ENCODE data around the gene TMPRSS9.

TMPRSS9 gene

GRCh38 chr19:2336528-2337328 is 23.3 kb upstream of the TMPRSS9 start:
- H3K9me3 ChIP-seq (ENCODE audit: control insufficient read depth, low read length), result no peaks in the 10 kb centered on the region
- no peak overlapping the region for H3K27ac ChIP-seq

DNA sequence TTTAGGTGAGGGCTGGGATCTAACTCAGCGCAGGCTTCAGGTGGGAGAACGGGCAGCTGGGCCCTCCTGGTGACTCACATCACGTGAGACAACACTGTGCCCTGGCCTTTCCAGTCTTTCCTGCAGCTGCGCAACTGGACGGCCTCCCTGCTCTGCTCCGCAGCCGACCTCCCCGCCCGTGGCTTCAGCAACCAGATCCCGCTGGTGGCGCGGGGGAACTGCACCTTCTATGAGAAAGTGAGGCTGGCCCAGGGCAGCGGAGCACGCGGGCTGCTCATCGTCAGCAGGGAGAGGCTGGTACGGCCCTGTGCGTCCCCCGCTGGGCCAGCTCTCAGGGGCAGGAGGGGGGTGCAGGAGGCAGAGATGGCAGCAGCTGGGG is 22.7 kb upstream of the TMPRSS9 start:
- no peak overlapping the region for H2AFZ ChIP-seq
- H3K27me3 ChIP-seq (ENCODE audit: control insufficient read depth, insufficient read depth, low read length), result no peaks in the 10 kb centered on the region
- no peak overlapping the region for H3K4me2 ChIP-seq (ENCODE audit: low read length)
- H3K36me3 ChIP-seq (ENCODE audit: control insufficient read depth, insufficient read depth, low read length), result no peaks in the 10 kb centered on the region
- H3K9me3 ChIP-seq (ENCODE audit: control insufficient read depth, low read length), result no peaks in the 10 kb centered on the region
- no peak overlapping the region for H3K27ac ChIP-seq
- H3K79me2 ChIP-seq, result peaks cover 20% of the 10 kb centered on the region
- TF ChIP-seq, protein P1, sequence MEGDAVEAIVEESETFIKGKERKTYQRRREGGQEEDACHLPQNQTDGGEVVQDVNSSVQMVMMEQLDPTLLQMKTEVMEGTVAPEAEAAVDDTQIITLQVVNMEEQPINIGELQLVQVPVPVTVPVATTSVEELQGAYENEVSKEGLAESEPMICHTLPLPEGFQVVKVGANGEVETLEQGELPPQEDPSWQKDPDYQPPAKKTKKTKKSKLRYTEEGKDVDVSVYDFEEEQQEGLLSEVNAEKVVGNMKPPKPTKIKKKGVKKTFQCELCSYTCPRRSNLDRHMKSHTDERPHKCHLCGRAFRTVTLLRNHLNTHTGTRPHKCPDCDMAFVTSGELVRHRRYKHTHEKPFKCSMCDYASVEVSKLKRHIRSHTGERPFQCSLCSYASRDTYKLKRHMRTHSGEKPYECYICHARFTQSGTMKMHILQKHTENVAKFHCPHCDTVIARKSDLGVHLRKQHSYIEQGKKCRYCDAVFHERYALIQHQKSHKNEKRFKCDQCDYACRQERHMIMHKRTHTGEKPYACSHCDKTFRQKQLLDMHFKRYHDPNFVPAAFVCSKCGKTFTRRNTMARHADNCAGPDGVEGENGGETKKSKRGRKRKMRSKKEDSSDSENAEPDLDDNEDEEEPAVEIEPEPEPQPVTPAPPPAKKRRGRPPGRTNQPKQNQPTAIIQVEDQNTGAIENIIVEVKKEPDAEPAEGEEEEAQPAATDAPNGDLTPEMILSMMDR (IDR thresholded peaks at IDR 0.05), result no peak
- no peak overlapping the region for H3K9ac ChIP-seq
- H3K4me1 ChIP-seq, result peaks cover 12% of the 10 kb centered on the region
- no peak overlapping the region for H3K4me3 ChIP-seq (ENCODE audit: low read depth, low read length)

More at GRCh38 chr19:2336528-2337328, 23.3 kb upstream of the TMPRSS9 start:
- Histone ChIP-seq H3K4me3 (ENCODE audit: low read depth, low read length) (no peak overlapping the region), H3K27me3 (ENCODE audit: control insufficient read depth, insufficient read depth, low read length) (no peaks in the 10 kb centered on the region), H3K4me2 (ENCODE audit: low read length) (no peak overlapping the region), H3K79me2 (peaks cover 24% of the 10 kb centered on the region), H3K36me3 (ENCODE audit: control insufficient read depth, insufficient read depth, low read length) (no peaks in the 10 kb centered on the region), H2AFZ (no peak overlapping the region), H3K9ac (no peak overlapping the region), H3K4me1 (peaks cover 18% of the 10 kb centered on the region)
- TF ChIP-seq, protein P1 (IDR thresholded peaks at IDR 0.05), result no peak

DNA sequence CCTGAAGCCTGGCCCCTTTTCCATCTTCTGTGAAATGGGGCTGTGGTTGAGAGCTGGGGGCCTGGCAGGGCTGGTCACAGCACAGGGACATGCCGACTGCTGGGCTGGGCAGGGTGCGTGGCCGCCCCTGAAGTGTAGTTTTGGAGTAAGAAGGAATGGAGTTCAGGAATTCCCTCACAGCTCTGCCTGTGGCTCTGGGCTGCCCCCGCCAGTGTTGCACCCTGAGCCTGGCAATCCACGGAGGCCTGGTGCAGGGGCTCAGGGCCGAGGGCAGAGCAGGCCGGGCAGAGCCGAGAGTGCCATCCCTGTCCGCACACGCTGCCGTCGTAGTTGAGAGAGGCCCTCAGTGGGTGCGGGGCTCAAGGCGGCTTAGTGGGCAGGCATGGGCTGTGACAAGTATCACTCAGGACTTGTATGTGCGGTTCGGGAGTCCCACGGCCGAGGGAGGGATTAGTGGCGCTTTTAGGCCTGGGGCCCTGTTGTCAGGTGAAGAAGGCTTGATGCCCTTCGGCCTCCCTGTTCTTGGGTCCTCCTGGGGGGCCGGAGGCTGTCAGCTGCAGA is 21.9 kb upstream of the TMPRSS9 start:
- no peaks in the 10 kb centered on the region for H3K27me3 ChIP-seq (ENCODE audit: control insufficient read depth, insufficient read depth, low read length)
- H3K79me2 ChIP-seq, result peaks cover 19% of the 10 kb centered on the region
- H3K27ac ChIP-seq, result no peak overlapping the region
- peaks cover 8% of the 10 kb centered on the region for H3K4me1 ChIP-seq
- H3K4me3 ChIP-seq (ENCODE audit: low read depth, low read length), result no peak overlapping the region
- no peak overlapping the region for H3K9ac ChIP-seq
- H3K9me3 ChIP-seq (ENCODE audit: control insufficient read depth, low read length), result no peaks in the 10 kb centered on the region
- TF ChIP-seq, protein P1 (IDR thresholded peaks at IDR 0.05), result no peak
- H3K4me2 ChIP-seq (ENCODE audit: low read length), result no peak overlapping the region
- H3K36me3 ChIP-seq (ENCODE audit: control insufficient read depth, insufficient read depth, low read length), result no peaks in the 10 kb centered on the region
- no peak overlapping the region for H2AFZ ChIP-seq

GRCh38 chr19:2338751-2339643 is 21.1 kb upstream of the TMPRSS9 start:
- Histone ChIP-seq H3K9ac (no peak overlapping the region), H3K27me3 (ENCODE audit: control insufficient read depth, insufficient read depth, low read length) (no peaks in the 10 kb centered on the region)

More at GRCh38 chr19:2338751-2339643, 21.1 kb upstream of the TMPRSS9 start:
- Histone ChIP-seq H3K9me3 (ENCODE audit: control insufficient read depth, low read length) (no peaks in the 10 kb centered on the region), H3K36me3 (ENCODE audit: control insufficient read depth, insufficient read depth, low read length) (no peaks in the 10 kb centered on the region), H3K4me2 (ENCODE audit: low read length) (no peak overlapping the region), H3K79me2 (peaks cover 15% of the 10 kb centered on the region), H3K4me3 (ENCODE audit: low read depth, low read length) (no peak overlapping the region), H3K27ac (no peak overlapping the region), H2AFZ (no peak overlapping the region), H3K4me1 (peaks cover under 1% of the 10 kb centered on the region)
- TF ChIP-seq, protein P1 (IDR thresholded peaks at IDR 0.05), result no peak
